HG03575 (cell line): ENCODE results near the gene OBP2B.
"Not testable (repeated sequence)": the region's sequence is repeated elsewhere in the genome, so short reads cannot be mapped to it uniquely, and the experiment has no call there.

Experiments
- ATAC-seq: cut with Tn5 transposase; IDR thresholded peaks from one replicate; pipeline ENCODE4 v1.9.1; 2021; ENCODE audit not compliant: unreplicated experiment, insufficient number of reproducible peaks, low FRiP score; ENCODE audit errors: extremely low read depth

OBP2B gene

DNA sequence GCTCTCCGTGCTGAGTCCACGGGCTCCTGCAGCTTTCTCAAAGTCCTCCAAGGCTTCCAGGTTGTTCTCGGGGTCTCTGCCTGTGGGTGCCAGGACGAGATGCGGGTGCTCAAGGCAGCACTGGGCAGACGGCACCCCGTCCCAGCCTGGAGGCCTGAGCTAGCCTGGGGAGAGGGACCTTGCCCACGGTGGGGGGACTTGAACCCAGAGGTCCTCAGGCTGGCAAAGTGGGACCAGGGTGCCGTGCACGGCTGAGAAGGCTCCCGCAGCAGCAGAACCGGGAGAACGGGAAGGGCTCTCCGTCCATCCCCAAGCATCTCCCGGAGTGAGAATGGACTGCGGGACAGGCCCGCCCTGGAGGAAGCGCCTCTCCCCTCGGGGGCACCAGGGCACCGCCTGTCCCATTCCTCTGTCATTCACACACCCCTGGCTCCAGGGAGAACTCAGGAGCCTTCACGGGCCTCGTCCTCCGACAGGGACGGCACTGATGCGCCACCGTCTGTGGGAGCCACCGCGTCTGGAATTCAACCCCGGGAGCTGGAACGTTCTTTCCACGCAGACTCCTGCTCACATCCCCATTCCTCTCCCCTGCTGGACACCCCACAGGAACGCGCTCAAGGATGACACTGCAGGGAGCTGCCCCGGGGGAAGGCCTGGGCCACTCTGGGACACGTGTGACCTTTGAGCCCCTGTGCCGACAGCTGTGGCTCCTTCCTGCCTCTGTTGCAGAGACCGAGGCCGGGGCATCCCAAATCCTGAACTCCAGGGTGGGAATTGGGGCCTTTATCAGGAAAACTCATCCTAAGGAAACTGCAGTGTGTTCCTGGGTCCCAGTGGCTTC is 16.3 kb upstream of the OBP2B start:
- no peak for ATAC-seq

DNA sequence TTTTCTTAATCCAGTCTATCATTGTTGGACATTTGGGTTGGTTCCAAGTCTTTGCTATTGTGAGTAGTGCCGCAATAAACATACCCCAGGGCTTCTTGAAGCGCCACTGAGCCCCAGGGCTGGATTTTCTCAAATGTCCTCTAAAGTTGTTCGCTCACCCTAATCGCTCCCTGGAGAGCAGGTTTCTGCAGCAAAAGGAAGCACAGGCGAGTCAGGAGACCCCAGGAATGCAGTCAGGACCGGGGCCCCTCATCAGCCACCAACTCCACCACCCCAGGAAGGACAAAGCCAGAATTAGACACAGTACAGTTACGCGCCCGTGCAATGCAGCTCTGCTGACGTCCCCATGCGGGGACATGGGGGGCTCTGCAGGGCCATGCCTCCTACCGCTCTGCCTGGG is 15.7 kb upstream of the OBP2B start:
- ATAC-seq: no peak

DNA sequence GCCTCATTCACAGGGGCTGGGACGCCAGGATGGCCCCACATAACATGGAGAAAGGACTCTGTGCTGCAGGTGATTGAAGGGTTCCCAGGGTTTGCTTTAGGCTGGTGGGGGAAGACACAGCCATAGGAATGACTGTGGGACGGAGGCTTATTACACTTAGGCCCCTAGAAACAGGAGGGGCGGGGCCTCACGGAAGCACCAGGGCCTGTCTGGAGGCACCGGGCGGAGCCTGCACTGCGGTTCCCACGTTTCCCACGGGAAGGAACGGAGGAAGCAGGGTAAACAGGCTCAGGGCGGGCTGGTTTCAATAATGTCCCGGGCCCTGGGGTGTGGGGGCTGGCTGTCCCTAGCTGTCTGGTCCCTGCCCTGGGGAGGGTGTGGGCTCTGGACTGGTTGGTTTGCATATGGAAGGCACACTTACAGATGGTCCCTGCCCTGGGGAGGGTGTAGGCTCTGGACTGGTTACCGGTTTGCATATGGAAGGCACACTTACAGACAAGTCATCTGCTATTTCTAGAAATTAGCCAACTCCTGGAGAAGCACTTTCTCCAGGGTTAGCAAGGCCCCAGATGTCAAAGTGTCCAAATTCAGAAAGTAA is 14.2 kb upstream of the OBP2B start:
- not testable (repeated sequence) for ATAC-seq

DNA sequence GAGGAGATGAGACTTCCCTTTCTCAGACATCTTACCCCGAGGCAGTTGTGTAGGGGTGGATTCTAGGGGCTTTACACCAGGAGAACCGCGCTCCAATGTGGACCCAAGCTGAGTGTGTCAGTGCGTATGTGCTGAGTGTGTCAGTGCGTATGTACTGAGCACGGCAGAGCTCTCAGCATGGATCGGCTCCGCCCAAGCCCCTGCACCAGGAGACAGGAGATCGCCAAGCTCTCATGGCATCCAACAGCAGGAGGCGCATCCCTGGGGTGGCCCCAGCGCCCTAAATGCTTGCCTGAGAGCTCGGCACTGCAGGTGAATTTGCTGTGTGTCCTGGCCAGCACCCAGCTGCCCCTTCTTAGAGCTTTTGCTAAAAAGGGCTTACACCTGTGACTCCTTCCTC is 12.9 kb upstream of the OBP2B start:
- ATAC-seq: not testable (repeated sequence)

DNA sequence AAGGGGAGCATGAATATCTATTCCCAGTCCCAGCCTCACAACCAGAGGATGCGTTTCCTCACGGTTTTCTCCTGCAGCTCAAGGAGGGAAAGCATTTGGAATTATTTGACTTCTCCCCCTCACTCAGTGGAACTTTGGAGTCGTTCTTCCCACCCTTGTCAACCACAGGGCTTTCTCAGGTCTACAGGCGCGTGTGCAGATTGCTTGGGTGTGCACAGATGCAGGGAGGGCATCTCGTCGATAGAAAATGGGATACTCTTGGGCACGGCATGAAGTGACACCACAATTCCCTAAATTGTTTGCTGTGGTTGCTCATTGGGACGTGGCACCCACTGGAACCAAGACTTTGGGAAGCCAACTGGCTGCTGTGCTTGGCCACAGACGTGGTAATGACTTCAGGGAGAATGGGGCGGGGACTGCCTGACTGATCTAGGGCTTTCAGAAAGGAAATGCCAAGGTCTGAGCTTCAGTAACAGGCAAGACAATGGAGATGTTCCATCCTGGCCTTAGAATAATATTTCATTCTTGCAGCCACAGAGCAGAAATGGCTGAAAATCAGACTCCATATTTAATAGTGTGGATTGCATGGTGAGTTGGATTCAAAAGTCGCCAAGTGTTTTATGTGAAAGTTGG is 12.2 kb upstream of the OBP2B start:
- ATAC-seq: no peak

DNA sequence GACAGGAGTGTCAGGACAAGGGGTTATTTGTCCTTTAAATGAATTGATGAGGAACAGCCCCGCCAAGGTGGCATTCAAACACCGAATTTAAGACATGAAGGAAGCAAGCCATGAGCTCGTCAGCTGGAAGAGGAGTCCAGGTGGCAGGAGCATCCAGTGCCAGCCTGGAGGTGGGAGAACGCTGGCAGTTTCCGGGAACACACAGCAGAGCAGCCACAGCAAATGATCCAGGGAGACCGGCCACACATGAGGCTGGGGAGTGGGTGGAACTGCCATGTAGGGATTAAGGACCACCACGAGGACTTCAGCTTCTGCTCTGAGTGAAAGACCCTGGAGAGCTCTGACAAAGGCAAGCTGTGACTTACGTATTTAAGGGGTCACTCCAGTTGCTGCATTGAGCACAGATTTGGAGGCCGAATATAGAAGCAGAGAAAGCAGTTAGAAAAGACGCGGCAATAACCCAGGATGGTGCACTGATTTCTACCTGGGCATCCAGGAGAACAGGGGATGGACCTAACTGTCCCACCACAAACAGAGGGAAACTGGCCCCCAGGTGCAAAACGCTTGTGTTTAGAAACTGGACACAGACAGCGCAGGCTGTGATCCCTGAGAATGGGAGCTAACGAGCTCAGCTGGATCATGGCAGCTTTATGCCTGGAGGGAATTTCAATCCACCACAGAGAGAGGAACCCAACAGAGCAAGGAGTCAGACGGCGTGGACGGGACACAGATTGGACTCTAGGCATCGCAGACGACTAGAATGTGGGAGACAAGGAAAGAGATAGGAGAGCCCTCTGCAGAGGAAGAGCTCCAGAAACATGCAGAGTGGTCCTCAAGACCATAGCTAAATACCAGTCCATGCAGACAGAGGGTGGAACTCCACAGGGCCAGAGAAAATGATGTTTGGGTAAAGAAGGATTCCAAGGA is 9.3 kb upstream of the OBP2B start:
- not testable (repeated sequence) for ATAC-seq

DNA sequence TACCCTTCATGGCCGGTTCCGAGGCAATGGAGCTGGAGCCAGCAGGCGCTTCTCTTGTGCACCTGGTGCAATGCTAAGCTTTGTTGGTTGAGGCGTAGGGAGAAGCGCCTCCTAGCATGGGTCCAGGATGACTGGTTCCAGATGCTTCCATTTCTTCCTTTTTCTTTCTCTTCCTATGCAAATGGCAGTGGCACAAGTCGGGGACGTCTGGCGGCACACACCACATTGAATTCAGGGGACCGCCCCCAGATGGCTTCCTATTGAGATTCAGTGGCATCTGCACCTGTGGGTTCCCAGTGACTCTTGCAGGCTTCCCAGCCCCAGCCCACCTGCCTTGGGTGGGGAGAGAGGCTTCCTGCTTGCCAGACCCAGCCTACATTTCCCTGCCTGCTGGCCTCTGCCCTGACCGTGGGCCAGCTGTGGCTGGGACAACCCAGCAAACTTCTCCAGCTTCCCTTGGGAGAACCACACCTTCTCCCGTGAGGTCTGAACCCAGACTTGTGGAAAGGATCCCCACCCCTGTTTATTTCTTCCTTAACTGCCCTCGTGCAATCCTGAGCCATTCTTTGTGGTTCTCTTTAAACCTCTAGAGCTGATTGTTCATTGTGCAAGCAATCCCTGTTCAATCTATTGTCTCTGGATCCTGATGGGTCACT is 8.4 kb upstream of the OBP2B start:
- ATAC-seq: not testable (repeated sequence)

DNA sequence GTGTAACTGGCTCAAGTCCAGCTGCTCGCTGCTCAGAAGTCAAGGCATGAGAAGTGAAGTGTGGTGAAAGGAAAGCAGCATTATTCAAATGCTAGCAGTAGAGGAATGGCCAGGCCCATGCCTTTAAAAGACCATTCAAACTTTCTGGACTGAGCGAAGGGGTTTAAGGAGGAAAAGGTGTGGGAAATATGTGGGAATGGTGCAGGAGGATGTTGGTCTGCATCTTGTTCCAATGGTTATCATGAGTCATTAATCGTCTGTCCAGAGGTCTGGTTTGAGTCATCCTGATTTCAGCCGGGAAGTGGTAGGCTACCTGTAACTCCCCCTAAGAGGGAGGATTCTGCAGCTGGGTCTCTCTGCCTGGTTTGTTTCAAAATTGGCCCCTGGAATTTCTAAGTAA is 5.2 kb upstream of the OBP2B start:
- ATAC-seq: not testable (repeated sequence)

DNA sequence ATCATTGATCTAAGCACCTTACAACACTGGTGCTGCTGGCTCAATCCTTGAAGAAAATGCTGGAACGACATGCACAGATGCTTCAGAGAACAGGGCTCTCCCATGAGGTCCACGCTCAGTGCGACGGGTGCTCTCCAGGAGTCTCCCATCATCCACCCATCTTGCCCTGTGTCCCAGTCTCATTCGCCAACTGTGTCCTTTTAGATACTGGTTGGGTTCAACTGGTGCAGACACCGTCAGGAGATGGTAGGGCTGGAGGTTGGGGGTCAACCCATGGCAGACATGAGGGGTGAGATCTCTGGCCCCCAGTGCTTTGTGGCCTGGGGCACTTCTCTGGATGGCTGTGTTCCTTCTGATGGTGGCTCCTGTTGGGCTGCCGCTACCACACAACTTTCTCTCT is 1.6 kb upstream of the OBP2B start:
- no peak for ATAC-seq

DNA sequence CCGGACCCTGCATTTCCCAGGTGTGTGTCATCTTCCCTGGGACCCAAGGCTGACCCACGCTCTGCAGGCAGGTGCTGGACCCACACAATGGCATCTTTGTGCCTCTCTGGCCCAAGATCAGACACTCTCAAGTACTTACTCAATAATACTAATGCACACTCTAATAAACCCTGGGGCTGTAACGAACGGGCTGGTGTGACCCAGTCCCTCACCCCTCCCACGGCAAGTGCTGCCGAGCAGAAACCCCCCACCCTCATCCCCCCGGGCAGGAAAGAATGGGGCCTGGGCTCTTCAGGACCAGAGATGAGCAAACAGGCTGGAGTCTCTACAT is 1.1 kb upstream of the OBP2B start:
- ATAC-seq: no peak

DNA sequence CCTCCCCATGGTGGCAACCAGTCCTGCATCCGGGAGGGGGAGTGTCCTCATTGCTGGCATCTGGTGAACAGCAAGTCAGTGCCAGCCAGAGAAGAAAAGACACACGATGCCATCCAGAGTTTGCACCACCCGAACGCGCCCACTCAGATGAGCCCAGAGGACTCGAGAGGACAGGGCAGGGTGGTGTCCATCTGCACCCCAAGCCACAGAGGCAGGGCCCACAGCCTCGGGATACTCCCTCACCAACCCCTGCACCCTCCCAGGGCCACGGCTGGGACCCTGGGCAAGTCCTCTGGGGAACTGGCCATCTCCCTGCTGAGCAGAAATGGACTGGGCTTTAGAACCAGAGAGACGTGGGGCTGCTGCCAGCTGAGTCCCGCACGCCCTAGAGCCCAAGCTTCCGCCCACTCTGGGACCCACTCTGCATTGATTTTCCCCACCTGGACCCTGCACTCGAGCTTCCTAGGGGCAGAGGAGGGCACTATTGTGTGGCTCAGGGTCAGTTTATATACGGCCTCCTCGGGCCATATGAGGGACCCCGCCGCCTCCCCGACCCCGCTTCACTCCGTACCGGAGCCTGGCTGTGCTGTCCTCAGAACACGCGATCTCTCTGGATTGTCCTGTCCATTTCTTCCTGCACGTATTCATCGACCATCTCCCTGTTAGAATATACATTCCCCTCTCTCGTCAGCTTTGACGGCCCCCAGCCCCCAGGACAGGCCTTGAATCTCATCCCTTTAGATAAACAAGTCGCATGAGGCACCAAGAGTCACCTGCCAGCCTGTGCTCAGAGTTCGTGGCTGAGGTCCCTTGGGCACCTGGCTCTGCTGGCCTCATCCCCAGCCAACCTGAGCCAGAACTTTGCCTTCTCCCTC is 514 bp upstream of the OBP2B start:
- not testable (repeated sequence) for ATAC-seq

DNA sequence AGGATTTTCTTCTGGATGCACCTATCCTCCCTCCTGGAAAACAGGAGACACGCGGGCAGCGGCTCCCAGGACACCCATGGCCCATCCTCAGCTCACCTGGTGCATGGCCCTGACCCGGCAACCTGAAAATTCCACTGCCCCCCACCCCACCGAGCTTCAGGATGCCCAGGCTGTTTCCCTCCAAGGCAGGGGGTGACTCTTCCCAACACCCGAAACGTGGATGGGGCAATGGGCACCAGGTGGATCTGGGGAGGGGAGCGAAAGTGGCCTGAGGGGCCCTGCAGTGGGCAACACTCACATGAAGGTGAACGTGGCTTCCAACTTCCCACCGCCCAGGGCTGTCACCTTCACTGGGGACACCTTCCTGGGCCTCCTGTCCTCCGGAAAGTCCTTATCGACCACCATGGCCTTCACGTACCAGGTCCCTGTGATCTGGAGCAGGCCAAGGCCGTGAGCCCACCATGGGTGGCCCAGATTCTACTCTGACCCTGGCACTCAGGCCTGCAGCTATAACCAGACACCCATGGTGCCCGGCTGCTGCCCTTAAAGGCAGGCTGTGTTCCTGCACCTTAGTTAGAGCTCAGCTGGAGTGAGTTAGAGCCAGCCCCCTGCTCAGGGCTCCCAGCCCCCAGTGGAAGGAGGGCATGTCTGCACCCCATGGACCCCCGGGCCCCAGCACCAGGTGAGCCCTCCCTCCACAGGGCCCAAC is 725 bp downstream of the OBP2B start:
- not testable (repeated sequence) for ATAC-seq

DNA sequence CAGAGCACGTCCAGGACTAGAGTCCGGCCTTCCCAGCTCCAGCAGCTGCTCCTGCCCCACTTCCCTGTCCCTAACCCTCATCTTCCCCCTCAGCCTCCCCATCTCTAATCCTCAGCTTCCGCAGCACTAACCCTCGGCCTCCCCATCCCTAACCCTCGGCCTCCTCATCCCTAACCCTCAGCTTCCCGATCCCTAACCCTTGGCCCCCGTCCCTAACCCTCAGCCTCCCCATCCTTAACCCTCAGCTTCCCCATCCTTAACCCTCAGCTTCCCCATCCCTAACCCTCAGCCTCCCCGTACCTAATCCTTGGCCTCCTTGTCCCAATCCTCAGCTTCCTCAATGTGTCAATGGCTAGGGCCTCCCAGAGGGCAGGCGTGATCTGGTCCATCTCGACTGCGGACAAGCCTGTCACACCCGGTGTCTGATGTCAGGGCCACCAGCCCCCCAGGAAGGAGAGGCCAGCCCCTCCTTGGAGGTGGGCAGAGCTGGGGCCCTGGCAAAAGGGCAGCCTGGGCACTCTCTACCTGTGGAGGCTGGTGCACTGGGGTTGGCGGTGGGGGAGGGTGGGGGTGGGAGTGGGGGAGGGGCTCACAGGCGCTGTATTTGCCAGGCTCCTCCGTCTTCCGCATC is 1.4 kb downstream of the OBP2B start:
- no peak for ATAC-seq

DNA sequence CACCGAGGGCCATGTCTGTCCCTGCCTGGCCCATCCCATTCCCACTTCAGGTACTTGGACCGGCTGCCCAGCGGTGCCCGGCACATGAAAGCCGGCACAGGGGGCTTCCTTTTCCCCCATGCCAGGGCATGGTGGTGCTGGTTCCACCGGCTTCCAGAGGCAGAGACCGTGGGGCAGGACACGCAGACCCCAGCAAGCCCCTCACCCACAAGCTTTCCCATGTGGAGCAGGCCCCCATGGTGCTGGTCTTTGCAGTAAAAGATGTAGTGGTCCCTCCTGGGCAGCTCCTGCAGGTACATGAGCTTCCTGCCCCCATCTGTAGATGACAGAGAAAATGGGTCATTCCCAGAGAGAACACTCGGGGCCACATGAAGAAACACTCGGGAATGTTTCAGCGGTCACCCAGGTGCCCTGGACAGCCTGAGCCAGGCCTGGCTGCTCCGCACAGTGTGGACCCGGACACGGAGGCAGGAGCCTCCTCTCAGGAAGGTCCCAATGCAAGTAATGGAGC is 2.0 kb downstream of the OBP2B start:
- ATAC-seq: no peak

DNA sequence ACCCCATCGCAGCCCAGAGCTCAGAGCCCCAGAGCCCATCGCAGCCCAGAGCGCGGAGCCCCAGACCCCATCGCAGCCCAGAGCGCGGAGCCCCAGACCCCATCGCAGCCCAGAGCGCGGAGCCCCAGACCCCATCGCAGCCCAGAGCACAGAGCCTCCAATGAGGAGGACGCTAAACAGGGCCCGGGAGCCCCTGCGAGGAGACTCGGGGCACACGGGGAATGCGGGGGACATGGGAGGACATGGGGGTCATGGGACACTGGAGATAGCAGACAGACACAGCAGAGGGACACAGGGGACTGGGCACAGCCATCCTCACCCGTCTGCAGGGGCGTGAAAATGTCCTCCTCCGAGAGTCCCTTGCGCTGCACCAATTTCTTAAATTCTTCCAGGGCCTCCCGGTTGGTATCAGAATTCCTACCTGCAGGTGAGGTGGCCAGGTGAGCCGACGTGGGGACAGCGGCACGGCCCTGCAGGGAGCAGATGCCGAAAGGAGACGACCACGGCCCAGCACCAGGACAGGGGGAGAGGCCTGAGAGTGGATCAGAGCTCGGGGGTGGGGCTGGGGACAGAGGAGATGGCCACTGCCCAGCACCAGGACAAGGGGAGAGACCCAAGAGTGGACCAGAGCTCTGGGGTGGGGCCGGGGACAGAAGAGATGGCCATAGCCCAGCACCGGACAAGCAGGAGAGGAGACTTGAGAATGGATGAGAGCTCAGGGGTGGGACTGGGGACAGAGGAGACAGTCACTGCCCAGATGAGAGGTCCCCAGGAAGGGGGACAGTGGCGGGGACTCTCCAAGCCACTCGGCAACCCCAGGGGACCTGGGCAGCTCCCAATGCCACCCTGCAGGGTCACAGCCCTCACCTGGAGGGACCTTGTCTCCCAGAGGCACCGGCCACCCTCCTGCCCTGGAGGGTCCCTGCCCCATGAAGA is 2.8 kb downstream of the OBP2B start:
- no peak for ATAC-seq

DNA sequence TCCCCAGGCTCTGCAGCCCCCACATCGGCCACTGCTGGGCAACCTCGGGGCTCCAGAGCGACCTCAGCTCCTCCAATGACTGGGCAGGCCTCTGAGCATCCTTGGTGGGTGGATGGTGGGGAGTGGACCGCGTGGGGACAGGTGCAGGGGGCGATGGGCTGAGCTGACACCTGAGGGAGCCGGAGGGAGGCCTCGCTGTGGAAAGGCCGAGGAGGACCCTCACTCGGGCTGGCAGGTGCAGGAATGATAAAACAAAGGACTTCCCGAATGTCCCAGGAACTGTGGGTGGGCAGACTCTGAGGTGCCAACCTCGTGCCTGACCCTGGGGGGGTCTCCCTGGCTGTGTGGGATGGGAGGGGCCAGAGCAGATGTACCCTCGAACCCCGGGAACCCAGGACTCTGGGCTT is 3.6 kb downstream of the OBP2B start:
- ATAC-seq: not testable (repeated sequence)
